K562 (cell line): Measurements from ENCODE around the gene SLC26A3. TPM values are rescaled to one million over a fixed set of nuclear protein-coding genes. Genes with fewer than 3 reads are reported as not detected.

Experiments
- ARHGAP35 ChIP-seq: fragments of 450-650 bp; IDR thresholded peaks from 2 replicates; pipeline ENCODE4 v1.6.1; 2018; ENCODE audit not compliant: partially characterized antibody
- CBX8 ChIP-seq: fragments of 200-600 bp; sonication (generic); IDR thresholded peaks from 2 replicates; pipeline ENCODE4 v1.6.1; 2012; ENCODE audit warnings: borderline replicate concordance, mixed run types, low read depth, mild to moderate bottlenecking, moderate library complexity, mixed read lengths, low read length, control low read depth, inconsistent platforms; ENCODE audit not compliant: poor library complexity, severe bottlenecking; ENCODE audit errors: extremely low read depth
- ELF2 ChIP-seq: fragments of 250-450 bp; sonication (Bioruptor Pico); IDR thresholded peaks from 2 replicates; pipeline ENCODE4 v1.5.0; 2021; ENCODE audit warnings: mild to moderate bottlenecking
- FIP1L1 ChIP-seq: fragments of 200-400 bp; formaldehyde crosslinking; IDR thresholded peaks from 2 replicates; pipeline ENCODE4 v1.6.1; 2018; ENCODE audit warnings: mild to moderate bottlenecking, low read depth, low read length; ENCODE audit not compliant: poor library complexity, severe bottlenecking
- FOXK1 ChIP-seq: sonication (generic); formaldehyde crosslinking; IDR thresholded peaks from 2 replicates; pipeline ENCODE4 v1.8.0; 2022; ENCODE audit warnings: missing genetic modification reagents, mild to moderate bottlenecking, borderline replicate concordance
- KLF1 ChIP-seq: fragments of 450-650 bp; IDR thresholded peaks from 2 replicates; pipeline ENCODE4 v1.6.1; 2016; ENCODE audit warnings: missing genetic modification characterization, missing compliant biosample characterization
- LARP7 ChIP-seq: fragments of 450-650 bp; IDR thresholded peaks from 2 replicates; pipeline ENCODE4 v1.6.1; 2016
- LCOR ChIP-seq: sonication (generic); formaldehyde crosslinking; IDR thresholded peaks from 2 replicates; pipeline ENCODE4 v1.8.0; 2022; ENCODE audit warnings: mild to moderate bottlenecking, missing genetic modification reagents
- NBN ChIP-seq: fragments of 450-650 bp; IDR thresholded peaks from 2 replicates; pipeline ENCODE4 v1.6.1; 2016; ENCODE audit warnings: low read depth, mild to moderate bottlenecking
- SRF ChIP-seq, 2 experiments: fragments of 250-450, 450-650 bp in 1 of 2; sonication (Bioruptor Pico) in 1 of 2; sonication (generic) in 1 of 2; formaldehyde crosslinking; IDR thresholded peaks; 2 replicates each; pipeline versions ENCODE4 v1.5.0 to v1.5.1; 2020 to 2022; ENCODE audit warnings: mild to moderate bottlenecking in 1 of 2, missing genetic modification reagents in 1 of 2
- TEAD2 ChIP-seq: fragments of 450-650 bp; IDR thresholded peaks from 2 replicates; pipeline ENCODE4 v1.6.1; 2016; ENCODE audit warnings: missing genetic modification characterization, control low read depth, missing compliant biosample characterization
- WHSC1 ChIP-seq: IDR thresholded peaks from one replicate; pipeline ENCODE4 v1.6.1; 2012; ENCODE audit warnings: low read length, control low read depth, inconsistent platforms
- ZFP30 ChIP-seq: fragments of 250-450 bp; sonication (Bioruptor Pico); IDR thresholded peaks from 2 replicates; pipeline ENCODE4 v1.8.0; 2022; ENCODE audit warnings: moderate library complexity, mild to moderate bottlenecking, inconsistent platforms, borderline replicate concordance
- ZNF175 ChIP-seq: fragments of 200-800 bp; sonication (Bioruptor generic); IDR thresholded peaks from 2 replicates; pipeline ENCODE4 v1.6.1; 2016; ENCODE audit warnings: low read depth, mild to moderate bottlenecking, missing genetic modification characterization, missing compliant biosample characterization
- polyA plus RNA-seq, 8 experiments: library from polyadenylated mRNA; depleted of rRNA in 4 of 8; stranded (reverse) in 5 of 8; unstranded in 3 of 8; fragments of >200 nt; fragmentation: Nextera tagmentation in 2 of 8; fragmentation: Illumina TruSeq in 1 of 8; extraction: Ambion mirVana in 2 of 8; extraction: Trizol in 1 of 8; gene quantifications; 2 replicates each; pipeline versions ENCODE4 v1.2.1 to v1.2.3, GENCODE V29; 2011 to 2014; ENCODE audit warnings: inconsistent platforms in 1 of 8, missing spikeins in 1 of 8
- total RNA-seq, 7 experiments: library from RNA; depleted of rRNA in 6 of 7; stranded (reverse); fragments of >200 nt in 6 of 7; fragmentation: Illumina TruSeq in 2 of 7; extraction: Trizol in 2 of 7; gene quantifications; 2 replicates each; pipeline versions ENCODE4 v1.2.1 to v1.2.3, GENCODE V29; 2011 to 2021; ENCODE audit warnings: low replicate concordance in 1 of 7
- TF ChIP-seq, protein P1 (sequence below): fragments of 250-450 bp; sonication (Bioruptor Pico); IDR thresholded peaks from 2 replicates; pipeline ENCODE4 v1.5.0; 2020; ENCODE audit warnings: mild to moderate bottlenecking
- TF ChIP-seq, protein P2 (sequence below): fragments of 250-450 bp; sonication (Bioruptor Pico); IDR thresholded peaks from 2 replicates; pipeline ENCODE4 v1.8.0; 2021; ENCODE audit warnings: mild to moderate bottlenecking, moderate library complexity
- TF ChIP-seq, protein P3 (sequence below), 2 experiments: fragments of 150-350 bp in 1 of 2; IDR thresholded peaks; 2 replicates each; pipeline ENCODE4 v1.6.1; 2012 to 2016; ENCODE audit warnings: low read depth in 2 of 2, low read length in 2 of 2, mild to moderate bottlenecking in 1 of 2, moderate library complexity in 1 of 2
- TF ChIP-seq, protein P4 (sequence below): sonication (generic); formaldehyde crosslinking; IDR thresholded peaks from 2 replicates; pipeline ENCODE4 v1.8.0; 2022; ENCODE audit warnings: mild to moderate bottlenecking, missing genetic modification reagents, borderline replicate concordance

SLC26A3 gene
- total and polyA plus RNA-seq, 9 of the 15 experiments (the other 6 are each of a cell fraction or from before 2014, with no cell fraction given): 0.86 TPM; not detected in 8

DNA sequence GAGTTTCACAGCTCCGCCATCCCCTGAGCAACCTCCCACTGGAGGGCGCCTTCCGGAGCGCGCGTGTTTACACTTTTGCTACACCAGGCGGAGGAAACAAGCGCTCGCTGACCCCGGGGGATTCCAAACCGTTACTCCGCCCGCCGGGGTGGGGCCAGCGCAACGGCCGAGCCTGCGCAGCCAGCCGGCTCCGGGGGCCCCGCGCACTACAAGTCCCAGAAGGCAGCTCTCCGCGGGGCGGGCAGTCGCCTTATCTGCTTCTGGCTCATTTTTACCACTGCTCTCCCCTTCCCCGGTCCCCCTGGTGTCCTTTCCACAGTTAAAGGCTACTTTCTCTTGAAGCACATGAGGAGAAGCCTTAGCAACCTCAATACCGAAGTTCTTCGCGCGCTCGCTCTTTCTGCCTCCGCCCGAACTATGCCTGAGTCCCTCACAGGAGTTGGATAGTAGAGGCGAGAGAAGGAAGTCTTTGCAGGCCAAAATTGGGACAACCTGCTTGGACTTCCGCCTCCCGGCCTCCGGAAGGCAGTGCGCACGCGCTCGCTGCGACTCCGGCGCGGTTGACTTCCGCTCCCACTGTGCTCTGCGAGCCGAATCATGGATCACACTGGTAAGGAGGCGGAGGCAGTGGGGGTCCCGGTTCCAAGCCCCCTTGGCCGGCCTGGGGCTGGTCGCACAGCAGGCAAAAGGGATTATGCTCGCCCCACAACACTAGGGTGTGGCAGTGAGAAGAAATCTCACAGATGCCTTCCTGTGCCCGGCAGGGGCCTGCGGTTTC is 59.3 kb downstream of the SLC26A3 start, which contains the start of gene CBLL1 (continued):
- TF ChIP-seq, protein P1, sequence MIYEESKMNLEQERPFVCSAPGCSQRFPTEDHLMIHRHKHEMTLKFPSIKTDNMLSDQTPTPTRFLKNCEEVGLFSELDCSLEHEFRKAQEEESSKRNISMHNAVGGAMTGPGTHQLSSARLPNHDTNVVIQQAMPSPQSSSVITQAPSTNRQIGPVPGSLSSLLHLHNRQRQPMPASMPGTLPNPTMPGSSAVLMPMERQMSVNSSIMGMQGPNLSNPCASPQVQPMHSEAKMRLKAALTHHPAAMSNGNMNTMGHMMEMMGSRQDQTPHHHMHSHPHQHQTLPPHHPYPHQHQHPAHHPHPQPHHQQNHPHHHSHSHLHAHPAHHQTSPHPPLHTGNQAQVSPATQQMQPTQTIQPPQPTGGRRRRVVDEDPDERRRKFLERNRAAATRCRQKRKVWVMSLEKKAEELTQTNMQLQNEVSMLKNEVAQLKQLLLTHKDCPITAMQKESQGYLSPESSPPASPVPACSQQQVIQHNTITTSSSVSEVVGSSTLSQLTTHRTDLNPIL: no peak
- TF ChIP-seq ELF2 (CRISPR knock-in tag) (peak; percentile 95), NBN (peak; percentile 87), ZNF175 (CRISPR knock-in tag) (no peak), LCOR (CRISPR knock-in tag) (peak; percentile 99), LARP7 (no peak), TEAD2 (tag) (no peak), KLF1 (peak; percentile 88), WHSC1 (no peak), CBX8 (no peak), FIP1L1 (no peak), ARHGAP35 (no peak), FOXK1 (CRISPR knock-in tag) (peak; percentile 99), ZFP30 (CRISPR knock-in tag) (no peak), SRF (CRISPR knock-in tag; IDR thresholded peaks at IDR 0.05) (peak in 1 of 2 experiments; percentile 94; a peak in 2 of 4 replicates)
- TF ChIP-seq, protein P2, sequence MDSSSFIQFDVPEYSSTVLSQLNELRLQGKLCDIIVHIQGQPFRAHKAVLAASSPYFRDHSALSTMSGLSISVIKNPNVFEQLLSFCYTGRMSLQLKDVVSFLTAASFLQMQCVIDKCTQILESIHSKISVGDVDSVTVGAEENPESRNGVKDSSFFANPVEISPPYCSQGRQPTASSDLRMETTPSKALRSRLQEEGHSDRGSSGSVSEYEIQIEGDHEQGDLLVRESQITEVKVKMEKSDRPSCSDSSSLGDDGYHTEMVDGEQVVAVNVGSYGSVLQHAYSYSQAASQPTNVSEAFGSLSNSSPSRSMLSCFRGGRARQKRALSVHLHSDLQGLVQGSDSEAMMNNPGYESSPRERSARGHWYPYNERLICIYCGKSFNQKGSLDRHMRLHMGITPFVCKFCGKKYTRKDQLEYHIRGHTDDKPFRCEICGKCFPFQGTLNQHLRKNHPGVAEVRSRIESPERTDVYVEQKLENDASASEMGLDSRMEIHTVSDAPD (CRISPR knock-in tag): no peak
- TF ChIP-seq, protein P3, sequence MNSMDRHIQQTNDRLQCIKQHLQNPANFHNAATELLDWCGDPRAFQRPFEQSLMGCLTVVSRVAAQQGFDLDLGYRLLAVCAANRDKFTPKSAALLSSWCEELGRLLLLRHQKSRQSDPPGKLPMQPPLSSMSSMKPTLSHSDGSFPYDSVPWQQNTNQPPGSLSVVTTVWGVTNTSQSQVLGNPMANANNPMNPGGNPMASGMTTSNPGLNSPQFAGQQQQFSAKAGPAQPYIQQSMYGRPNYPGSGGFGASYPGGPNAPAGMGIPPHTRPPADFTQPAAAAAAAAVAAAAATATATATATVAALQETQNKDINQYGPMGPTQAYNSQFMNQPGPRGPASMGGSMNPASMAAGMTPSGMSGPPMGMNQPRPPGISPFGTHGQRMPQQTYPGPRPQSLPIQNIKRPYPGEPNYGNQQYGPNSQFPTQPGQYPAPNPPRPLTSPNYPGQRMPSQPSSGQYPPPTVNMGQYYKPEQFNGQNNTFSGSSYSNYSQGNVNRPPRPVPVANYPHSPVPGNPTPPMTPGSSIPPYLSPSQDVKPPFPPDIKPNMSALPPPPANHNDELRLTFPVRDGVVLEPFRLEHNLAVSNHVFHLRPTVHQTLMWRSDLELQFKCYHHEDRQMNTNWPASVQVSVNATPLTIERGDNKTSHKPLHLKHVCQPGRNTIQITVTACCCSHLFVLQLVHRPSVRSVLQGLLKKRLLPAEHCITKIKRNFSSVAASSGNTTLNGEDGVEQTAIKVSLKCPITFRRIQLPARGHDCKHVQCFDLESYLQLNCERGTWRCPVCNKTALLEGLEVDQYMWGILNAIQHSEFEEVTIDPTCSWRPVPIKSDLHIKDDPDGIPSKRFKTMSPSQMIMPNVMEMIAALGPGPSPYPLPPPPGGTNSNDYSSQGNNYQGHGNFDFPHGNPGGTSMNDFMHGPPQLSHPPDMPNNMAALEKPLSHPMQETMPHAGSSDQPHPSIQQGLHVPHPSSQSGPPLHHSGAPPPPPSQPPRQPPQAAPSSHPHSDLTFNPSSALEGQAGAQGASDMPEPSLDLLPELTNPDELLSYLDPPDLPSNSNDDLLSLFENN (IDR thresholded peaks at IDR 0.05; ENCODE audit: low read depth in 2 of 2, low read length in 2 of 2): peak in 1 of 2 experiments; percentile 78; a peak in 2 of 4 replicates
- TF ChIP-seq, protein P4, sequence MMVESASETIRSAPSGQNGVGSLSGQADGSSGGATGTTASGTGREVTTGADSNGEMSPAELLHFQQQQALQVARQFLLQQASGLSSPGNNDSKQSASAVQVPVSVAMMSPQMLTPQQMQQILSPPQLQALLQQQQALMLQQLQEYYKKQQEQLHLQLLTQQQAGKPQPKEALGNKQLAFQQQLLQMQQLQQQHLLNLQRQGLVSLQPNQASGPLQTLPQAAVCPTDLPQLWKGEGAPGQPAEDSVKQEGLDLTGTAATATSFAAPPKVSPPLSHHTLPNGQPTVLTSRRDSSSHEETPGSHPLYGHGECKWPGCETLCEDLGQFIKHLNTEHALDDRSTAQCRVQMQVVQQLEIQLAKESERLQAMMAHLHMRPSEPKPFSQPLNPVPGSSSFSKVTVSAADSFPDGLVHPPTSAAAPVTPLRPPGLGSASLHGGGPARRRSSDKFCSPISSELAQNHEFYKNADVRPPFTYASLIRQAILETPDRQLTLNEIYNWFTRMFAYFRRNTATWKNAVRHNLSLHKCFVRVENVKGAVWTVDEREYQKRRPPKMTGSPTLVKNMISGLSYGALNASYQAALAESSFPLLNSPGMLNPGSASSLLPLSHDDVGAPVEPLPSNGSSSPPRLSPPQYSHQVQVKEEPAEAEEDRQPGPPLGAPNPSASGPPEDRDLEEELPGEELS (CRISPR knock-in tag): peak; percentile 98; the same call in 1 of the 2 replicates
